T-helper 22 cell (primary cell): ENCODE results near the gene ITGB6.
A peak's percentile ranks its signal among the peaks of the same experiment; 100 is the strongest.

Source experiments
- DNase-seq: peaks from one replicate; pipeline ENCODE4 v3.0.0-alpha.2; 2020; ENCODE audit warnings: low read depth

ITGB6 gene

DNA sequence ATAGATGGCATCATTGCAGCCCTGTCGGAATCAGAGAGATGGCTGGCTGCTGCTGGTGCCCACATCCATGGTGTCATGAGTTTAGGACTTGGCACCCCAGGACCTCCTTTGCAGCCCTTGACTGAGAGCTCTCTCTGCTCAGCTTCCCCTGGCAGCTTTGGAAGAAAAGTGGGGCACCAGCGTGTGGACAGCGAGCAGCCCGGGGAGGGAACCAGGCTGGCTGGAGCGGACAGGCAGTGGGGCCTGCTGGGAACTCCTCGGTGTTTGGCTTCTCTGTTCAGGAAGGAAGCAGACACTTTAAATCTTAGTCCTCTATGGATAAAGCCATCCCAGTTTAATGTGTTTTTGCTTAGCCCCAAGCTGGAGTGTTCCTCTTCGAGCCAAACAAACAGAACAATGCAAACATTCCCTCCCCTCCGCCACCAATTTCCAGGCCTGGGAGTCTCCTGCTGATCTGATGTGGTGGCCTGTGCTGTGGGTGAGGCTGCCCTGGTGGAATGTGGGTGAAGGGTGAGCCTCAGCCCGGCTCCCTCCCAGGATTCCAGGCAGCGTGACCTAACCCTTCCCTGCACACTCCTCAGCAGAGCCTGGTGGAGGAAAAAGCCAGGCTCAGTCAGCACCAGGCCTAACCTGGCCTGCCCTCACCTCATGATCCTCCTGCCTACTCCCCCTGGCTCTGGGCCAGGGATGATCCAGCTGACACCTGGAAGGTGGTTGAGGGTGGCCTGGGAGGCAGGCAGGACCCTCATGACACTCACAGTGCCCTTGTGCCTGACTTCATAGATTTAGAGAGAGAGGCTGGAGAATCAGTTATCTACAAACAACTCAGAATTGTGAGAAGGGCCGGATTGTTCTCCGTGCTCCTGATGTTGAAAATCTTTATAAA lies 21.6 kb upstream of the ITGB6 start:
- no peak for DNase-seq

GRCh38 chr2:160220545-160221009 lies 20.5 kb upstream of the ITGB6 start:
- no peak for DNase-seq

DNA sequence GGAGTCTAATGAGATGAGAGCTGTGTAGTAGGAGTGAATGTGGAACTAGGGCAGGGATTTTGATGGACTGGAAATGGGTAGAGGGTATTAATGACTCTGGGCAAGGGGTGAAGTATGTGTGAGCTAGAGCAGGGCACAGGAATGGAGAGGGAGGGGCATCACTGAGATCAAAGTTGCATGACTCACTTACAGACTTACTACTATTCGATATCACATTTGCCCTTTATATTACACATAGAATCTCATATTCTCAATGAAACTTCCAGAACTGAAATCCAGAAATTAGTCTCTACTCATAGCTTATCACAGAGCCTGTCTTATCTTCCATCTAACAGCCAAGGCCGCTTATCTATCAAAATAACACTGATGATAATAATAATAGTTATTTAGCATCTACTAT lies 20.0 kb upstream of the ITGB6 start:
- DNase-seq: no peak

DNA sequence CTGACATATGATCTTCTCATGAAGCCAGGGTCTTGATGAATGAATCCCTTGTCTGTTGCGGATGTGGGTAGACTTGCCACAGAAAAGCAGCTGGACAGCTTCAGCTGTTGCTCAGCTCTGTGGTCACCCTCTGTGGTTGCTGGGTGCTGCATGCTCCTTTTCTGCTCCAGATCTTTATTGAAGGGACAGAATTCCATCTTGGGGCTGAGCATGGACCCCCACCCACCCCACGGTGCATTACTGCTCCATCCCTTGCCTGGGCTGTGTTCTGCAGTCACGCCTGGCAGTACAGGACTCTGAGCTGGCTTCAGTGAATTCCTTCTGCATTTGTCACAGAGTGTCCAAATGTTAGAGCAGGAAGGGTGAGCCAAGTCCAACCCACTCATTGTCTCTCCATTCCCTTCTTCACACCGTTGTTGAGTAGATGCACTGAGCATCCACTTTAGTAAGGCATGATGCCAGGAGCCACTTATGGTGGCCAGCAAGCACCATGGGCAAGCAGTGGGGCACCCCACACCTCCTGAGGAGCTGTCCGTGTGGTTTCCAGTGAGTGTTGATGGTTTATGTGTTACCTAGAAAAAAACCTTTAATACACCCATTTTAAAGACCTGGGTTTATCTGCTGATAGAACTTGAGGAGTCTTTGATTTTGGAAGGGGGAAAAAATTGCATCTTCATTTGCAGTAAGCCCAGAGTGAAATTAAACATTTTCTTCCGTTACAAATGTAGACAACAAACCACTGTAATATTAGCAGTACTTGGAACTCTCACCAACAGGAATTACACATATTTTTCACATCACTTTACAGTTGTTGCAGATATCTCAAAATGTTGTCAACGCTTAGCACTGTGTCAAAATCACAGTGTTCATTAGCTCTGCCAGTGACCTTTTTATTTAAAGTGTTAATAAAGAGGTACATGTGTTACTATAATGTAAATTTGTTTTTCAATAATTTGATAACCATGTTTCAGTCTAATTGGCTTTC lies 14.7 kb upstream of the ITGB6 start:
- DNase-seq: no peak

- no peak for DNase-seq
Observed at GRCh38 chr2:160213511-160213910, 13.4 kb upstream of the ITGB6 start.

DNA sequence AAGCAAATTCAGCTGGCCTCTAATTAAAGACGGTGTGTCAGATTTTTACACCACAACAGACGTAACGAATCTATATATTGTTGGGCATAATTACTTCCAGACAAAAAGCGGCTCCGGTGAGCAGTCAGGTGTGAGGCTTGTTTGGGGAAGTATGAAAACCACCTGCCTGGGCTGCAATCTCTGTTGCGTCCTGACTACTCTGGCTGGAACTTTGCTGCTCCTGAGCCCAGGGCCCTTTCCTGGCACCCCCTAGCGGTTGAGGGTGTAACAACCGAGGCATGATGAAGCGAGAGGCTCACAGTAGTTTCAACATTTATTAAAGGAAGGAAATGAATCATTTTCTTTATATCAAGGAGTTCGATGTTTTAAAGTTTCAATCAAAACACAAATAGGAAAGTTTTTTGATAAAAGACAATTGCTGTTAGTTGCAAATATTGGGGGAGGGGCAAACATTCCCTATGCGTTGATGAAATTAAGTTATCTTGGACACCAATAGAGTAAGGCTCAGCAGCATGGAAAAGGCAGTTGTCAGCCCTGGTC lies 10.6 kb upstream of the ITGB6 start:
- DNase-seq: peak; percentile 8

- DNase-seq: no peak
Observed at GRCh38 chr2:160209516-160209856, 9.4 kb upstream of the ITGB6 start.

- no peak for DNase-seq
Observed at GRCh38 chr2:160208655-160209515, 8.8 kb upstream of the ITGB6 start.

- no peak for DNase-seq
Observed at GRCh38 chr2:160207804-160208654, 8.0 kb upstream of the ITGB6 start.

- no peak for DNase-seq
Observed at GRCh38 chr2:160207271-160207670, 7.2 kb upstream of the ITGB6 start.

DNA sequence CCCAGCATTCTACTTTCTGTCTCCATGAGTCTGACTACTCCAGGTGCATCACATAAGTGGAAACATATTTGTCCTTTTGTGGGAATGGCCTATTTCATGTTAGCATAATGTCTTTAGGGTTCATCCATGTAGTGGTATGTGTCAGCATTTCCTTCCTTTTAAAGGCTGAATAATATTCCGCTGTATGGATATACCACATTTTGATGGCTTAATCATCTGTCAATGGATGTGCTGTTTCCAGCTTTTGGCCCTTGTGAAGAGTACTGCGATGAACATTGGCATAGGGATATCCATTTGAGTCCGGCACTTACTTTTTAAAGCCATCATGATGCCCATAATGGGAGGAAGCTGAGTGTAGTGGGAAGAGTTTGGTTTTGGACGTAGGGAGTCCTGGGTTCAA lies 6.4 kb upstream of the ITGB6 start:
- no peak for DNase-seq

- DNase-seq: no peak
Observed at GRCh38 chr2:160205505-160205904, 5.4 kb upstream of the ITGB6 start.

DNA sequence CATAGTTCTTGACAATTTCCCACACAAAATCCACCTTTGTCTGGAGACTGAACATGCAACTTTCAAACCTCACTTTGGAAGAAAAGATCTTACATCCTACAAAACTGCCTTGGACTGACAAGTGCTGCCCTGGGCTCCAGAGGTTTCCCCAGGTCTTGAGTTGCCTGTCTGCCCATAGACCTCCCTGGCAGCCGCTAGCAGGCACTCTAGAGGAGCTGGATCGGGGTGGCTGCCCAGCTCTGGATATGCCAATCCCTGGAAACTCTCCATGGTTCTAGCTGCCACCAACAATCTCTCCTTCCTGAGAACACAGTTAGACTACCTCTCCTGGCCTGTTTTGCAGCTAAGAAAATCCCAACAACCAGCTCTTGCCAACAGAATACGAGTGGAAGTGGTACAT lies 3.4 kb upstream of the ITGB6 start:
- DNase-seq: no peak

DNA sequence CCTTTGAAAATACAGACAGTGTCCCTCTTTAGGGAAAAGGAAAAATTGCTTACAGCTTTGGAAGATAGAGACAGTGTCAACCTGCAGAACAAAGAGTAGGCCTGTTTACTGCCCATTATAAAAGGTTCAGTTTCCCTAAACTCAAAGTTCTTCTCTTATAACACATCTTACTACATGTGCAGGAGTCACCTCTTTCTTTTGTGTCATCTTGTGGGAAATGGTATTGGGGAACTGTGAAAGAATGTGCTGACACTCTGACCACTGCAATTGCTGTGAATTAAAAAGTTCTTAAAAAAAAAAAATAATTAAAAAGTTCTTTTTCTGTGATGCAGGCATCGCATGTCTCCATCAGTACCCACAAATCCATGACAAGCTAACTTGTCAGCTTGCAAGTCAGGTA lies 2.9 kb upstream of the ITGB6 start:
- no peak for DNase-seq

GRCh38 chr2:160201849-160202539 lies 1.9 kb upstream of the ITGB6 start:
- no peak for DNase-seq

DNA sequence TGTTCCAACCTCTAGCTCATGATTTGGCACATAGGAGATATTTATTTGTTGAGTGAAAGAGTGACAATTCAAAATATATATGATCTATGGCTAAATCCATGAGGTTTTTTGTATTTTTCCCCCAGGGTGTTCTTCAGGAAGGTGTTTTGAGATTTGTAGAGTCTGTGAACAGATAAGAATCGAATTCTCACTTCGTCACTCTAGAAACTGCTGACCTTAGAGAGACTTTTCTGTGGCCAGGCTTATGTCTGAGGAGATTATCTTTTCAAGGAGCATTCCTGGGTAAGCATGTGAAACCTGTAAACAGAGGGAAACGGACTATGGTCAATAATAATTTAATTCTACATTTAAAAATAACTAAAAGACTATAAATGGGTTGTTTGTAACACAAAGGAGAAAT lies 849 bp upstream of the ITGB6 start:
- DNase-seq: no peak

DNA sequence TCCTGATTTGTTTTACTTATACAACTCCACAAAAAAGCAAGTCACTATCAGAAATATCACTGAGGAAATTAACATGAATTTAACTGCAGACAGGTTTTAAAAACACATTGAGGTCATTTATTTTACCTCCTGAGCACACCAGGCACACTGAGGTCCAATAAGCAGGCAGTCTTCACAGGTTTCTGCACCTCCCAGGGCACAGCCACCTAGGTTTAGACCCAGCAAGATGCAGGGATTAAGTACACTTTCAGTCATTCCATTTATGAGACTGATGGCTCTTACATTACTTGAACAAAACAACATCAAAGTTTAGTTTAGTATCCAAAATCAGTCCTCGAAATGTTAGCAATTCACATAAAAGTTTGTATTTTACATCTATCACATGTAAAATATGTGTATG lies 1.0 kb downstream of the ITGB6 start:
- DNase-seq: no peak

GRCh38 chr2:160197587-160197986 lies 2.5 kb downstream of the ITGB6 start:
- no peak for DNase-seq

- DNase-seq: no peak
Observed at GRCh38 chr2:160194946-160195345, 5.1 kb downstream of the ITGB6 start.

- DNase-seq: no peak
Observed at GRCh38 chr2:160194351-160194750, 5.7 kb downstream of the ITGB6 start.
